ENCODE data around the gene ELF5.

ELF5 gene

GRCh38 chr11:34454308-34455032 lies 59.1 kb downstream of the ELF5 start:
- DNase-seq (ENCODE audit: low spot score) = no peak

GRCh38 chr11:34451053-34451452 lies 62.5 kb downstream of the ELF5 start:
- DNase-seq (ENCODE audit: low spot score) = no peak

- no peak for DNase-seq (ENCODE audit: low spot score)
These were observed 64.6 kb downstream of the ELF5 start for GRCh38 chr11:34449013-34449412.

- no peak for DNase-seq (ENCODE audit: low spot score)
These were observed 65.2 kb downstream of the ELF5 start for GRCh38 chr11:34448223-34448994.

GRCh38 chr11:34447044-34447443 lies 66.5 kb downstream of the ELF5 start:
- no peak for DNase-seq (ENCODE audit: low spot score)

- DNase-seq (ENCODE audit: low spot score) = peak; percentile 74
These were observed 67.2 kb downstream of the ELF5 start for GRCh38 chr11:34446386-34446785.

- no peak for DNase-seq (ENCODE audit: low spot score)
These were observed 67.6 kb downstream of the ELF5 start for GRCh38 chr11:34445956-34446355.

GRCh38 chr11:34444428-34444827 lies 69.2 kb downstream of the ELF5 start:
- DNase-seq (ENCODE audit: low spot score) = no peak

GRCh38 chr11:34443136-34443535 lies 70.5 kb downstream of the ELF5 start:
- DNase-seq (ENCODE audit: low spot score) = no peak

GRCh38 chr11:34441814-34442213 lies 71.8 kb downstream of the ELF5 start:
- DNase-seq (ENCODE audit: low spot score) = no peak

- peak; percentile 44 for DNase-seq (ENCODE audit: low spot score)
These were observed 73.9 kb downstream of the ELF5 start for GRCh38 chr11:34439610-34440198.

- peak; percentile 99 for DNase-seq (ENCODE audit: low spot score)
These were observed 74.8 kb downstream of the ELF5 start, which contains the start of gene CAT for GRCh38 chr11:34438529-34439507. Gene CAT (plus strand): TSS chr11:34438934. CDS start chr11:34439014, 80 bp downstream.

GRCh38 chr11:34437224-34438125 lies 76.1 kb downstream of the ELF5 start:
- peak; percentile 54 for DNase-seq (ENCODE audit: low spot score)

GRCh38 chr11:34433899-34434298 lies 79.7 kb downstream of the ELF5 start:
- DNase-seq (ENCODE audit: low spot score) = no peak

GRCh38 chr11:34432822-34433221 lies 80.8 kb downstream of the ELF5 start:
- no peak for DNase-seq (ENCODE audit: low spot score)

GRCh38 chr11:34431979-34432378 lies 81.6 kb downstream of the ELF5 start:
- no peak for DNase-seq (ENCODE audit: low spot score)

All from hematopoietic multipotent progenitor cell treated with erythropoietin and hydrocortisone succinate and interleukin-3 and kit ligand, for 15 days (in vitro differentiated cells).